GM21786 (cell line): ENCODE data around the gene HK2.

Source experiments
- ATAC-seq: cut with Tn5 transposase; IDR thresholded peaks from one replicate; pipeline ENCODE4 v1.9.1; 2021; ENCODE audit not compliant: unreplicated experiment

HK2 gene

DNA sequence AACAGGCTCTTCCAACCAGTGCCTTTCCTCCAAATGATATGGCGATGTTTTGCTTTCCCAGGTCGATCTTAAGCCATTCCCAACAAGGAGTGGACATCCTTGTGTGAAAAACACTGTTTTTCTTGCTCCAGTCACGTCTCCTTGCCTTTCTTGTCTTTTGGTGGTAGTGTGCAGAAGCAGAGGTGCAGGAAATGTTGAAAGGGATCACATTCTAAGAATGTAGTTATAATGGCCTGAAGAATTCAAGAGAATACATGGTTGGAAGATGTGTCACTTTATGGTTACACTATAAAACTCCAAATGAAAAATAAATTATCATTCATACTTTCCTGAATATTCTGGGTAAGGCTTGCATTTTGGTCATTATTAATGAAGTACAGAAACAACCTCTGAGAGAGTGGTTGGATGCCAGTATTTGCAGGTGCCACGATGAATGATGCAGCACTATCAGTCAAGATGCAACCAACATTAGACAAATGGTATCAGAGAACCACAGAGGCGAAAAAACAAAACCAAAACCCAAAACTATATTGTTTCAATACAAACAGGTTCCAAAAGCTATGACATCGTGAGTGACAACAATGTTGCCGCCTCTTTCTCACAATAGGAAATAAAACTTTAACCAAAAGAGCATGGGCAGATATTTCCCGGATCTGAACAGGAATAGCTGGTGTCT, 97.0 kb downstream of the HK2 start:
- no peak for ATAC-seq

DNA sequence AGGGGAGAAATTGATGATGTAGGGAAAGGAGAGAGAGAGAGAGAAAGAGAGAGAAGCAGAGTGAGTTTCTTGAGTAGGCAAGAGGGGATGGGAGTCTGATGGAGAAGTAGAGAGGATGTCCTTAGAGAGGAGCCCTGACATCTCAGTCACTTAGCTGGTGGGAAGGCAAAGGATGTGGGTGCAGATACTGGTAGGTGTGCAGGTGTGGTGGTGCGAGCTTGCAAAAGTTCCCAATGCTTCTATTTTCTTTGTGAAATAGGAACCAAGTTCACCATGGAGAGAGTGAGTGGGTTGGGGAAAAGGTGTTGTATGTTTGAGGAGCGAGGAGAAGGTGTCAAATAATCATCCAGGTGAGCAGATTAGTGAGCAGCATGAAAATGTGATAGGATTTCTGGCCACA, 98.0 kb downstream of the HK2 start:
- ATAC-seq, result no peak

DNA sequence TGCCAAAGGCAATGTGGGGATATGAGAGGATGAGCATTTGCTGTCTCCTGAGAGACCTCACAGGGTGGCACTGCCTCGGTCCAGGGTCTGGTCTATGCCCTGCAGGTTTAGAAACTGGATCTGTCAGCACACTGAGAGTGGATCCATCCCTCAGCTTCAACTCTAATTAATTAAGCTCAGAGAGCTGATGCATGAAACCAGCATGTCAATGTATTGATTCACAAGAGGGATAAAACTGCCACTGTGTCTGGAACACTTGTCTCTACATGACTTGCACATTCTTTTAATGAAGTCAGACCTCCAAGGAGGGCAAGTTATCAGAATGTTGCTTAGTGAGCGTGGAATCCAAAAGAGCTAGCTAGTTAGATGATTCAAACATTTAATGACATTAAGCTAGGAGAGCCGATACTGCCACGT, 102.1 kb downstream of the HK2 start:
- ATAC-seq, result no peak

DNA sequence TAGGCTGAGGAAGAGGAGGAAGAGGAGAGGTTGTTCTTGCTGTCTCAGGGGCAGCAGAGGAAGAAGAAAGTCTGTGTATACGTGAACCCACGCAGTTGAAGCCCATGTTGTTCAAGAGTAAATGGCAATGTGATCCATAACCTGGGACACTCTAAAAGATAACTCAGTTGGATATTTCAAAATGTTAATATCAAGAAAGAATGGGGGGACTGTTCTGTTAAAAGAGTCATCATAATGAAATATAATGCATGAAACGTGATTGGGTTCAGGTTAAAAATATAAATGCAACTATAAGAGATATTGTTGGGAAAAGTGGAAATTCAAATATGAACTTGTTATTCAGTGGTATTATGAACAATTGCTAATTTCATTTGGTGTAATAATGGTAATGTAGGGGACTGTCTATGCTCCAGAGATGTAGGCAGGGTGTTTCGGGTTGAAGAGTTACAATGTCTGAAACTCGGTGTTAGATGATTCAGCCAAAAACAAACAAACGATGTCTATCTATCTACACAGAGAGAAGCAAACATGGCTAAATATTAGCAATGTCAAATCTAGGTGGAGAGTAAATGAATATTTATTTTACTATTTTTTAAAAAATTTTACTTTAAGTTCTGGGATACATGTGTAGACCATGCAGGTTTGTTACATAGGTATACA, 103.4 kb downstream of the HK2 start:
- no peak for ATAC-seq

DNA sequence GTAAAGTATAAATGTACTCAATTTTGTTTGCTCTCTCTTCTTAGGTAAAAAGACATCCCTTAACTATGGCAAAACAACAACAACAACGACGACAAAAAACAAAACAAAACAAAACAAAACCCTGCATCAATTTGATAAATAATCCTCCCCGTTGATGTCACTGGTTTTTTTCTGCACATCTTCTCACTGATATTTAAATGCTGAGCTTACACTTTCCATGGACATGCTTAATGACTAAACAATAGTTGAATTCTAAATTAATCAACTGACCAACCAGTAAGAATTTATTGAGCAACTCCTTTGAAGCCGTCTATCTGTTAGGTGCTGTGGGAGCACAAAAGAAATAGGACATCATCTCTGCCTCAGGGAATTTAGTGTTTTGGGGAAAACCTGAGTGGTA, 104.3 kb downstream of the HK2 start:
- ATAC-seq, result no peak

DNA sequence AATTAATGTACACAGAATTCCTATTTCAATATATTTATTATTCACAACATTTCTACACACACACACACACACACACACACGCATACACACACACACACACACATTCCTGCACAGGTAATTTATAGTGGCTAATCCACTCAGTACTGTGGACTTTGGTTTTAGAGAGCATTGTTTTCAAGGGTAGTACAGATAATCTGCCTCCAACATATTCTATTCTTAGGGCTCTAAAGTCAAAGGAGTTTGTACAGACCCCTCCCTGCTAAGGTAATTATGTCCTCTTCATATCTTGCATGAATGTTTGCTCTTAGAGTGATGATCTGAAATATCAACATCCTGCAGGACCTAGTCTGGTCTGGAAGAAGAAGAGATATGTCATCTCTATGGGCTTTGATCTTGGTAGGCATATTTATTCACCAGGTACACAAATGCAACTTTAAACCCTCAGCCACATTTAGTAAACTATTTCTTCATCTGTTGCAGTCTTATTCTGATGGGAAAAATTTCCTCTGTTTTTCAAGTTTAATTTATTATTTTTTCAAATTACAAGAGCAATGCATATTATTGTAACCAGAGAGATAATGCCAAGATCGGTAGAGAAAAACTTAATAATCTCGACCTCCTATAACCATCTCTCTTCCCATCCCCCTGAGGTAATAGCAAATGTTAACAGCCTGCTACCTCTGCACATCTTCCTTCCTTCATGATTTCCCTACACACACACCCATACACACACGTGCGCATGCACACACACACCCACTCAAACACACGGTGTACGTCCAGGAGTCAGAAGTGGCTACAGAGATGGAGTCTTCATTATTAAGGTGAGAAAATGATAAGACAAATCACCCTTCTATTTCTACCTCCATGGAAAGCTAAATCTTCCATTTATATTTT, 106.2 kb downstream of the HK2 start:
- no peak for ATAC-seq

DNA sequence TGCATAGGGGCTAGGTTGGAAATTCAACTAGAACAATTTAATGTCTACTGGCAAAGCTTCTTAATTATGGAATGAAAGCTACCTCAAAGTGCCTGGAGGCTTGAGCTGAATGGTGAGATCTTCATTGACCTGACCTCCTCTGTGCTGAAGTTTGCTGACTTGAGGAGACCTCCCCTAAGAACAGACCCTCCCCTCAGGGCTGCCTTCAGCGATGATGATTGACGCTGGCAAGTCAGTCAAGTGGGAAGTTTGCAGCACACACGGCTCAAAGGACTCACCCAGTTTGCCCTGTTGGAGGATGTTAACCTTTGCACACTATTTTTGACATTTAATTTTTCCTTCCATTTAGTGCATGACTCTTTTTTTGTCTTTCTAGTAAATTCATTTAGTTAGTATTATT, 107.4 kb downstream of the HK2 start:
- ATAC-seq, result no peak

DNA sequence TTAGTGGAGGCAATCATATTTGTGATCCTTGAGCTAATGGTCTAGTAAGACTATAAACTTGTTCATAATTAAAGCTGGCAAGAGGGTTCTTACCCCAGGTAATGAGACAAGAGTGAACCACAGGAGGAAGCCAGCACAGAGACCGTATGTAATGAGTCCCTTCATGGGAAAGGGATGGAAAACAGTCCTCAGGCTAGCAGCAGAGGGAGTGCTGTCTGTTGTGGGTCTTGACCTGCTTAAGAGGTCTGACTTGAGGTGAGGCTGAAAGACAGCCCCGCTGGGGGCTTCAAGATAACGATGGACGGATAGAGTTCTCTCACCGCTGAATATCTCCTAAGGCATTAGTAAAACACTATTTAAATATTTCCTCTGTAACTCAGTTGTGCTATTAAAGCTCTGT, 108.3 kb downstream of the HK2 start:
- no peak for ATAC-seq
